ENCODE results near the gene SLC9C1. TPM values are rescaled to one million over a fixed set of nuclear protein-coding genes. Genes with fewer than 3 reads are reported as not detected.

The SLC9C1 gene
- polyA plus RNA-seq, 1 donor (not counting 4 experiments of a cell fraction or from before 2014, with no cell fraction given), result not detected

DNA sequence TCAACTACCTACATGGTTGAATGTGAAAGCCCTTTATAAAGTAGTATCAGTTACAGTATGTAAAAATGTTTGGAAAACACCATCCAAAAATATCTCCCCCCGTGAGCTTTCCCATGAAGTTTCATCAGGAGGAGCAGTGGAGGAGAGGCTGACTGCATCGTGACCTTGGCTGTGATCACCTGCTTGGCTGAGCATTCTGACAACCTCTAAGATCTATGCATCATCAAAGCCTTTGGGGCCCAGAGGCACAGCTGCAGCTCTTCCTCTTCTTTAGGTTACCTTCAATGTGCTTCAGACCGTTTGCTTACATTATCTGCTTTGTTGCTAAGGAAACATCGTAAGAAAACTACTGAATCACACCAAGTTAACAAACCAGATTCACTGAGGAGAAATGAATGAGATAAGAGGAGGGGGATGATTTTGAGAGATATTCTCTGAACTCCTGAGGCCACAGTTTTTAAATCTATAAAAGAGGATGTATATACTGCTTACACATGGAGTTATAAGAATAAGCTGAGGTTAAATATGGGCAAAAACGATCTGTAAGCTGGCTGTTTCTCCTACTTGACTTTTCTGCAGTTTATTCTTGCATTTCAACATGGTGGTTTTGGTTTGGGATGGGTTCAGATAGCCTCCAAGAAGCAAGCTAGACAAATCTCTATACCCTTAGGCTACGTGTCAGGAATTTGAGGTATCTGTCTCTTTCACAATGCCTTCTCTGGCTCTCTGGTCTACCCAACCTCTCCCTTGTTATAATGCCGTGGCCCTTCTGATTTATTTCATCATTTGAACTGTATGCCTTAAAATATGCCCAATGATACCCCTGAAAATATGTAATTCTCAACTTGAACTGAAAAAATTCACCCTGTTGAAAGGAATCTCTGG lies 164.9 kb downstream of the SLC9C1 start:
- Histone ChIP-seq H3K4me3 (ENCODE audit: control insufficient read depth in 2 of 3, extremely low read depth in 1 of 3, insufficient read depth in 2 of 3, low read depth in 1 of 3, low read length in 3 of 3) (no peak overlapping the region), H3K9me3 (ENCODE audit: control insufficient read depth, low read depth, low read length) (no peaks in the 10 kb centered on the region), H3K27me3 (ENCODE audit: control insufficient read depth, extremely low read depth, insufficient read depth, low read length) (no peaks in the 10 kb centered on the region), H3K4me1 (ENCODE audit: control insufficient read depth, extremely low read depth, insufficient read depth, low read length) (peaks cover 30% of the 10 kb centered on the region), H4K20me1 (ENCODE audit: control insufficient read depth, extremely low read depth, insufficient read depth, low read length) (no peaks in the 10 kb centered on the region), H3K9ac (ENCODE audit: control insufficient read depth, extremely low read depth, insufficient read depth, low read length) (no peak overlapping the region), H3K27ac (ENCODE audit: control insufficient read depth, insufficient read depth, low read length) (peak overlapping the region; percentile 44), H3K4me2 (ENCODE audit: control insufficient read depth, extremely low read depth, insufficient read depth, low read depth, low read length) (peak overlapping the region; percentile 13), H3K79me2 (ENCODE audit: control insufficient read depth, insufficient read depth, low read length) (no peaks in the 10 kb centered on the region), H2AFZ (ENCODE audit: control insufficient read depth, low read length) (no peak overlapping the region), H3K9me1 (ENCODE audit: control insufficient read depth, extremely low read depth, insufficient read depth, low read length) (no peaks in the 10 kb centered on the region), H3K36me3 (ENCODE audit: control insufficient read depth in 2 of 2, extremely low read depth in 1 of 2, insufficient read depth in 2 of 2, low read length in 2 of 2) (peaks cover 0 to 6% of the 10 kb centered on the region in 2 experiments)
- dilution Hi-C loops (cut with MboI; ENCODE audit: extremely low pct_ligation_motif_present, low sequenced_read_pairs), result no loop called here
- DNase-seq (ENCODE audit: low read depth, low spot score) (no peak), FAIRE-seq (peak; percentile 65)
- TF ChIP-seq EZH2 (IDR thresholded peaks at IDR 0.05; ENCODE audit: low read length) (no peak), CTCF (optimal IDR thresholded peaks at IDR 0.05 in 1 of 3, IDR thresholded peaks at IDR 0.05 in 1 of 3, conservative IDR thresholded peaks at IDR 0.05 in 1 of 3; ENCODE audit: extremely low read depth in 1 of 3, insufficient read depth in 2 of 3, low read length in 3 of 3) (no peak)

- Histone ChIP-seq H3K9me3 (ENCODE audit: control insufficient read depth, low read depth, low read length) (no peaks in the 10 kb centered on the region), H3K4me1 (ENCODE audit: control insufficient read depth, extremely low read depth, insufficient read depth, low read length) (peaks cover 22% of the 10 kb centered on the region), H3K27me3 (ENCODE audit: control insufficient read depth, extremely low read depth, insufficient read depth, low read length) (no peaks in the 10 kb centered on the region), H3K9me1 (ENCODE audit: control insufficient read depth, extremely low read depth, insufficient read depth, low read length) (no peaks in the 10 kb centered on the region), H2AFZ (ENCODE audit: control insufficient read depth, low read length) (no peak overlapping the region), H3K27ac (ENCODE audit: control insufficient read depth, insufficient read depth, low read length) (no peak overlapping the region), H3K79me2 (ENCODE audit: control insufficient read depth, insufficient read depth, low read length) (no peaks in the 10 kb centered on the region), H4K20me1 (ENCODE audit: control insufficient read depth, extremely low read depth, insufficient read depth, low read length) (no peaks in the 10 kb centered on the region), H3K4me3 (ENCODE audit: control insufficient read depth in 2 of 3, extremely low read depth in 1 of 3, insufficient read depth in 2 of 3, low read depth in 1 of 3, low read length in 3 of 3) (no peak overlapping the region), H3K4me2 (ENCODE audit: control insufficient read depth, extremely low read depth, insufficient read depth, low read depth, low read length) (no peak overlapping the region), H3K36me3 (ENCODE audit: control insufficient read depth in 2 of 2, extremely low read depth in 1 of 2, insufficient read depth in 2 of 2, low read length in 2 of 2) (peaks cover 6 to 7% of the 10 kb centered on the region in 2 experiments), H3K9ac (ENCODE audit: control insufficient read depth, extremely low read depth, insufficient read depth, low read length) (no peak overlapping the region)
- TF ChIP-seq EZH2 (IDR thresholded peaks at IDR 0.05; ENCODE audit: low read length), result no peak
- TF ChIP-seq CTCF (optimal IDR thresholded peaks at IDR 0.05 in 1 of 3, IDR thresholded peaks at IDR 0.05 in 1 of 3, conservative IDR thresholded peaks at IDR 0.05 in 1 of 3; ENCODE audit: extremely low read depth in 1 of 3, insufficient read depth in 2 of 3, low read length in 3 of 3), result no peak
- FAIRE-seq, result no peak
- dilution Hi-C loops (cut with MboI; ENCODE audit: extremely low pct_ligation_motif_present, low sequenced_read_pairs), result no loop called here
- DNase-seq (ENCODE audit: low read depth, low spot score), result no peak
These were observed 166.2 kb downstream of the SLC9C1 start for GRCh38 chr3:112127522-112128494.

Data from keratinocyte (primary cell).